WI38 (cell line): Measurements from ENCODE around the gene EHD1.

Source experiments
- H3K4me3 ChIP-seq: 2 replicates; pipeline ENCODE4 v1.5.1; 2011; ENCODE audit warnings: low read depth, mild to moderate bottlenecking, control low read depth, low read length
- CTCF ChIP-seq: IDR thresholded peaks from 2 replicates; pipeline ENCODE4 v1.5.1; 2012; ENCODE audit warnings: low read depth, mild to moderate bottlenecking, control low read depth, low read length

The EHD1 gene

DNA sequence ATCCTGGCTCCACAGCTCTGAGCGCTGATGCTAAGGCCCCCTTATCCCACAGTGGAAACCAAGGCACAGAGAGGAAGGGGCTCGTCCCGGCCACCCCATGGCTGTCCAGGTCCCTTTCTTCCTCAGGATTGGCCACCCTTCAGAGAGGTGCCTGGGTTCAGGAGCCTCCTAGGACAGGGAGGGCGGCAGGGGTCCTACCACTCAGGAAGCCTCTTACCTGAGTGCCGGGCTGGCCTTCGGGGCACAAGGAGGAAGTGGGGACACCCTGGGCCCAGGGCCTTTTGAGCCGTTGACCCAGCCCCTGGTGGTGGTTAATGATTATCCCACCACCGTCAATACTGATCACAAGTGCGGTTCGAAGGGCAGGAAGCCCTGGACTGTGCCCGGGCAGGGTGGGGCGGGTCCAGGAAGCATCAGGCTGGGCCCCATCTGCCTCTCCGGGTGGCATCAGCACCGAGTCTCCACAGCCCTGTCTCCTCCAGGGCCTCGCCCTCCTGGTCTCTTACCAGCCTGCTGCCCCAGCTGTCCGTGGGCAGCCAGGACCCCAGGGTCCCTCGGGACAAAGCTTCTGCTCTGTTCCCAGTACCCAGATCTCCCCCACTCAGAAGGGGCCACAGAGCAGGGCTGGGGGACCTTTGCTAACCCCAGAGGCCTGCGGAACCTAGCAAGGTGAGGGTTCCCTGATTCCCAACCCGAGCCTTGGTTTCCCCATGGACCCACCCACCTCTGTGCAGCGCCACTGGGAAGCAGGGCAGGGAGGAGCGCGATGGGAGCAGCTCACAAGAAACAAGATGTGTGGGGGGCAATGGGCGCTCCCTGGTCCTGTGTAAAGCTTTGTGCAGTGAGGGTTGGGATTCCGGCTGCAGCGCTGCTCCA is 15.0 kb upstream of the EHD1 start:
- H3K4me3 ChIP-seq, result no peak overlapping the region
- no peak for TF ChIP-seq CTCF

DNA sequence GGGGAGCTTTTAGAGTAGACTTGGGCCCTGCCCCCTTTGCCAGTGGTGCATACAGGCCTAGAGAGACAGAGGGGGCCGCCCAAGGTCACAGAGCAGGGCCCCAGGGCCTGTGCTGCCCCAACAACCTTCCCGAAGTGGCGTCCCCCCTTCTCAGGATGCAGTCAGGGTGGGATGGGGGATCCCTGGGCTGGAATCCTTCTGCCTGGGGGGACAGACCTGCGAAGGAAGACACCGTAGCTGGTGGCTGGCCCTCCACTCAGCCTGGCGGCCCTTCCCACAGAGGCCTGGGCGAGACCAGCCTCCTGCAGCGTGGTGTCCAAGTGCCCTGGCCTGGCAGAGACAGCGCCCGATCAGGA is 14.4 kb upstream of the EHD1 start:
- no peak overlapping the region for H3K4me3 ChIP-seq
- TF ChIP-seq CTCF, result no peak

GRCh38 chr11:64892411-64892831 is 14.0 kb upstream of the EHD1 start:
- TF ChIP-seq CTCF, result no peak
- H3K4me3 ChIP-seq, result no peak overlapping the region

- TF ChIP-seq CTCF, result no peak
- H3K4me3 ChIP-seq, result no peak overlapping the region
These were observed 13.5 kb upstream of the EHD1 start for GRCh38 chr11:64891880-64892279.

DNA sequence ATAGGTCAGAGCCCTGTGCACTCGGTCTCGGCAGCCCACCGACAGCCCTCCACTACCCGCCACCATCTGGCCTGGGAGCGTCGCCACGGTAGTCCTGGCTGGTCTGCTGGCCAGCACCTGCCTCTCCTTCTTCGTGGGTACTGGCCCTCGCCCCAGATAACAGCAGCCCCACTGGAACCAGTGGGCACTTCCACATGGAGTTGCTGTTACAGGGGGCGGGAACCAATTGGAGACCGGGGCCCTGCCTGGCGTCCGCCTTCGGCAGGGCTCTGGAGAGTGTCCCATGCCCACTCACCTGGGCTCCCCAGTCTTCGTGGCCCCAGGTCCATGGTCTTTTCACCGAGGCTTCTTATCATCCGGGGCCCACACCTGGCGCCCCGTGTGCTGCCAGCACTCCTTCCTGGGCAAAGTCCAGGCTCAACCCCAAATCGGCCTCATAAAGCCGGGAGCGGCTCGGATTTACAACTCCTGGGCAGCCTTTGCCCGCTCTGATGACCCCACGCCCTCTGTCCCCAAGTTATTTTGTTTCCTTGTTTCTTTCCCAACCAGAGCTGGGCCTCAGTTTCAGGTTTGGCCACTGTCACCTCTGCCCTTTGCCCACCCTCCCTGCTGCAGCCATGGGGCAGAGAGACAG is 12.9 kb upstream of the EHD1 start:
- no peak overlapping the region for H3K4me3 ChIP-seq
- TF ChIP-seq CTCF, result no peak

DNA sequence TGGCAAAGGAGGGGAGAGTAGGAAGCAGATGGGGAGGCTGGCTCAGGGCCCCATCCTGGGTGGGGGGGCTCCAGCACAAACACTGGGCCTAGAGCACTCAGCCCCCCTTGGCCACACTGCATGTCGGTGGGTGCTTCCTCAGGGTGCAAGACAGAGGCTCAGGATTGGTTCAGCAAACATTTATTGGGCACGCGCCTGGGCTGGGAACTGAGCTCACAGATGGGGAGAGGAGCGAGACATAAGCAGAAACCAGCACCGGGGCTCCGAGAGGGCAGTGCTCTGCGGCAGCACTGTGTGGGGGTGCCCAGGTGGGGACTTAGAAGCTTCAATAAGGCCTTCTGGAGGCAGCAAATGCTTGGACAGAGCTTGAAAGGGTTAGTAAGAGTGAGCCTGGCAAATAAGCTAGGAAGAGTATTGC is 12.1 kb upstream of the EHD1 start:
- no peak for TF ChIP-seq CTCF

More for the DNA sequence above, 12.1 kb upstream of the EHD1 start:
- no peak overlapping the region for H3K4me3 ChIP-seq
